GM10248 (cell line): ENCODE measurements around the gene ABHD1.

ENCODE experiments used
- CTCF ChIA-PET: fragments of 300-600 bp; sonication (Branson Sonifier 250); formaldehyde crosslinking; extraction: SDS; loops from one replicate; lab custom pipeline; 2021; ENCODE audit warnings: antibody characterized with exemption; lab: Yijun Ruan, JAX
- POLR2A ChIA-PET: fragments of 350-650 bp; sonication (Branson Sonifier 250); formaldehyde crosslinking; extraction: SDS; loops from one replicate; lab custom pipeline; 2020; ENCODE audit warnings: antibody characterized with exemption; lab: Yijun Ruan, JAX
- DNase-seq: peaks from one replicate; pipeline ENCODE4 v3.0.0; 2012; ENCODE audit errors: extremely low spot score
- TF ChIP-seq, protein P1 (sequence below): IDR thresholded peaks from 2 replicates; pipeline ENCODE4 v1.5.1; 2012; ENCODE audit warnings: mild to moderate bottlenecking, low read depth; ENCODE audit errors: extremely low read depth, missing control alignments, control extremely low read depth

Gene ABHD1

DNA sequence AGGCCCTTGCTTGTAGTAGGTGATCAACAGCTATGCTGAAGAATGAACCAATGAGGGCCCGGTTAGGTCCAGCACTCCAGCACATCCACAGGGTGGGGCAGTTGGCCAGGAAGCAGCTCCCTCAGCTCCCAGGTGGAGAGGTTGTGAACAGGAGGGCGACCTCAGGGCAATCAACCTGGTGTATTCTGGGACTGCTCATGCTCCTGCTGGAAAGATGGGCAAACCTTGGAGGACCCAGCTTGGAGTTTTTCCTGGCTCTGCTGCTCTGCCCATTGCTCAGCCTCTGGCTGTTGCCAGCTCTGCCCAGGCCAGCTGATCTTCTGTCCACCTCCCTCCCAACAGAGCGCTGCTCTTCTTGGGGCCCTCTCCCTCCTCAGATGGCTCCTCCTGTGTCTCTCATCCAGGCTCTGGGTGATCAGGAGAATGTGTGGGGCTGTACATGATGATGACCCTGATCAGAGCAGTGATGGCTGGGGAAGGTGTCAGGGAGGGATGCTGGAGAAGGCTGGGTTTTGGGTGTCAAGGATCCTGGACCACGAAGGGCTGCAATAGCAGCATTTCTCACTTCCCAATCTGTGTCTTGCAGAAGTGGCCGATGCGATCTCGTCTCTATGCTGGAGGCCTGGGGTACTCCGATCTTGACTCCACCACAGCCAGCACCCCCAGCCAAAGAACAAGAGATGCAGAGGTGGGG, 28.6 kb downstream of the ABHD1 start:
- DNase-seq: no peak
- CTCF ChIA-PET: interaction anchor here (0.9 to 7.1 kb wide), 8 partner anchors 10 to 130 kb away, joined by 3 to 30 read pairs (median 4); partner anchors contain the start of gene TRIM54
- TF ChIP-seq, protein P1, sequence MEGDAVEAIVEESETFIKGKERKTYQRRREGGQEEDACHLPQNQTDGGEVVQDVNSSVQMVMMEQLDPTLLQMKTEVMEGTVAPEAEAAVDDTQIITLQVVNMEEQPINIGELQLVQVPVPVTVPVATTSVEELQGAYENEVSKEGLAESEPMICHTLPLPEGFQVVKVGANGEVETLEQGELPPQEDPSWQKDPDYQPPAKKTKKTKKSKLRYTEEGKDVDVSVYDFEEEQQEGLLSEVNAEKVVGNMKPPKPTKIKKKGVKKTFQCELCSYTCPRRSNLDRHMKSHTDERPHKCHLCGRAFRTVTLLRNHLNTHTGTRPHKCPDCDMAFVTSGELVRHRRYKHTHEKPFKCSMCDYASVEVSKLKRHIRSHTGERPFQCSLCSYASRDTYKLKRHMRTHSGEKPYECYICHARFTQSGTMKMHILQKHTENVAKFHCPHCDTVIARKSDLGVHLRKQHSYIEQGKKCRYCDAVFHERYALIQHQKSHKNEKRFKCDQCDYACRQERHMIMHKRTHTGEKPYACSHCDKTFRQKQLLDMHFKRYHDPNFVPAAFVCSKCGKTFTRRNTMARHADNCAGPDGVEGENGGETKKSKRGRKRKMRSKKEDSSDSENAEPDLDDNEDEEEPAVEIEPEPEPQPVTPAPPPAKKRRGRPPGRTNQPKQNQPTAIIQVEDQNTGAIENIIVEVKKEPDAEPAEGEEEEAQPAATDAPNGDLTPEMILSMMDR: no peak
- POLR2A ChIA-PET: interaction anchor here (0.6 kb wide), 1 partner anchor 40 kb away, joined by 3 read pairs; no protein-coding TSS in a partner anchor

DNA sequence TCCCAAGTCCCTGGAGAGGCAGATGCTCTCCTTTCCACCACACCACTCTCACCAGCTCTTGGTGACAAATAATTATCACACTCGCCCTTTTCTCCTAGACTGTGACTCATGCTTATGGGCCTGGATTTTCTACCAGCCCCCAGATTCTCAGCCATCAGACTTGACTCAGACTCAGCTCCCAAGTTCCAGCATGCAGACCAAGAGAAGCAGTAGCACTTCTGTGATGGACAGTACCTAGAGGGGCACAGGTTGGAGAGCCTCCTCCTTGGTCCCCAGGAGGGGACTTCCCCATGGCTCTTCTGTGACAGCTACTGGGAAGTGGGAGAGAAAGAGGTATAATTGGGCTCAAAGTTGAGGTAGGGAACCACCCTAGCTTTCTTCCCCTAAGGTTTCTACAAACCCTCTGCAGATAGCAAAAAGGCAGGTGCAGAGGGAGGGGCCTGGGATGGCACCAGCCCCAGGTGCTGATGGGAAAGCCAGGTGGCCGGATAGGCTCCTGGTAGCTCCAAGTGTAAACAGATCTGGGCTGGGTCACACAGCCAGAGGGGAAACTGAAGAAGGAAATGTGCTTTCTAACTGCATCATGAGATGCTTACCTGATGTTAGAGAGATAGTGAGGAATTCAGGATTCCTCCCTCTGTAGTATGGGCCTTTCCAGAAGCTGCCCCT, 29.3 kb downstream of the ABHD1 start:
- CTCF ChIA-PET: interaction anchor here (0.9 to 7.1 kb wide), 7 partner anchors 11 to 129 kb away, joined by 3 to 30 read pairs (median 3); partner anchors contain the start of gene TRIM54
- DNase-seq: no peak
- TF ChIP-seq, protein P1: no peak
- POLR2A ChIA-PET: no interaction called here

- ChIA-PET POLR2A (no interaction called here), CTCF (interaction anchor here (0.7 to 7.1 kb wide), 4 partner anchors 13 to 182 kb away, joined by 3 to 30 read pairs (median 3); no protein-coding TSS in a partner anchor)
- DNase-seq: no peak
- TF ChIP-seq, protein P1: no peak
Measured at GRCh38 chr2:27154488-27154887, 30.9 kb downstream of the ABHD1 start.

GRCh38 chr2:27155069-27155520, 31.5 kb downstream of the ABHD1 start:
- CTCF ChIA-PET: interaction anchor here (0.8 to 7.1 kb wide), 2 partner anchors 15 to 182 kb away, joined by 3 to 30 read pairs; no protein-coding TSS in a partner anchor
- no peak for DNase-seq
- POLR2A ChIA-PET: no interaction called here
- TF ChIP-seq, protein P1: no peak

DNA sequence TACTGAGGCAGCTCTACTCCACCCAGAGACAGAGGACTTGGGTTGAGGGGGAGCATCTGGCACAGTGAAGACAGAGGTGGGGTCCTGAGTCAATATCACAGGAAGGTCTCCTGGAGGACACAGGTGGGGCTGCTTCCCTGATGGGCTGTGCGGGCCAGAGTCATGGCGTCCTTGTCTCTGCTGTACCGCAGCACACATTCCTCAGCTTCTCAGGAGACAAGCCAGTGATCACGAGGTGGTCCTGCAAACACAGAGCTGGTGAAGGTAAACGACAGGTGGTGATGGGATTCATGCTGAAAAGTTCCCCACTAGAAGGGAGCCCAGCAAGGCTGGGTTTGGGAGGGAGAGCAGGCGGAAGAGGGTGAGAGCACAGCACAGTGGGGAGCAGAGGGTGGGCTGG, 34.9 kb downstream of the ABHD1 start:
- POLR2A ChIA-PET: interaction anchor here (0.6 kb wide), 1 partner anchor 16 kb away, joined by 3 read pairs; no protein-coding TSS in a partner anchor
- no peak for DNase-seq
- CTCF ChIA-PET: interaction anchor here (1.0 to 5.2 kb wide), 8 partner anchors 12 to 123 kb away, joined by 3 to 30 read pairs (median 4); partner anchors contain the start of gene PRR30
- TF ChIP-seq, protein P1: no peak

- no peak for DNase-seq
- TF ChIP-seq, protein P1: no peak
- CTCF ChIA-PET: interaction anchor here (1.0 to 5.2 kb wide), 5 partner anchors 11 to 122 kb away, joined by 3 to 30 read pairs (median 5); no protein-coding TSS in a partner anchor
- POLR2A ChIA-PET: no interaction called here
Measured at GRCh38 chr2:27159271-27159670, 35.7 kb downstream of the ABHD1 start.
